ENCODE data around the gene CCDC63. TPM values are rescaled to one million over a fixed set of nuclear protein-coding genes. Genes with fewer than 3 reads are reported as not detected.

The CCDC63 gene
- total RNA-seq, 1 donor = not detected

GRCh38 chr12:110888256-110888991 is 41.6 kb downstream of the CCDC63 start:
- Histone ChIP-seq H3K79me2 (ENCODE audit: insufficient read depth, low read length) (no peaks in the 10 kb centered on the region), H3K4me3 (ENCODE audit: insufficient read depth, low read length) (no peak overlapping the region), H3K4me1 (ENCODE audit: insufficient read depth, low read length) (no peaks in the 10 kb centered on the region), H3K27ac (ENCODE audit: low read depth, low read length) (no peak overlapping the region), H4K20me1 (ENCODE audit: insufficient read depth, low read length) (no peaks in the 10 kb centered on the region), H2AFZ (ENCODE audit: low read length) (no peak overlapping the region), H3K36me3 (ENCODE audit: insufficient read depth, low read length) (no peaks in the 10 kb centered on the region), H3K27me3 (ENCODE audit: insufficient read depth, low read length) (peaks cover 5% of the 10 kb centered on the region), H3K9me3 (ENCODE audit: low read depth, low read length) (no peaks in the 10 kb centered on the region), H3K4me2 (ENCODE audit: insufficient read depth, low read length) (peak overlapping the region; percentile 85)
- no peak for TF ChIP-seq CTCF (IDR thresholded peaks at IDR 0.05; ENCODE audit: extremely low read depth, low read depth, low read length)
- DNase-seq (ENCODE audit: insufficient read length, low spot score, missing footprints) = no peak

DNA sequence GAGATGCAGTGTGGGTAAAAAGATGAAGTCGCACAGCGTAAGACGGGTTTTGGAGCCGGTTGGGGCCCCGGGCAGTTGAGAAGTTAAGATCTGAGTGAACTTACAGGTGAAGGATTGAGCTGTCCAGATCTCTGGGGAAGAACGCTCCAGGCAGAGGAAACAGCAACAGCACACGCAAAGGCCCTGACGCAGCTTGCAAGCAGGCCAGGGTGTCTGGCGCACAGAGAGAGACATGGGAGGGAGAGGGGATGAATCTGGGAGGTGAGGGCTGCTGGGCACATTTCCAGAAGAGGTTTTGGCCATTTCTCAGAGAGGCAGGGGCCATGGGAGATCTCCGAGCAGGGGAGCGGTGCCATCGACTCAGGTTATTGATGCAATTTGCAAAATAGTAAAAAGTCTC is 42.6 kb downstream of the CCDC63 start:
- no peaks in the 10 kb centered on the region for H4K20me1 ChIP-seq (ENCODE audit: insufficient read depth, low read length)
- H3K4me2 ChIP-seq (ENCODE audit: insufficient read depth, low read length) = no peak overlapping the region

DNA sequence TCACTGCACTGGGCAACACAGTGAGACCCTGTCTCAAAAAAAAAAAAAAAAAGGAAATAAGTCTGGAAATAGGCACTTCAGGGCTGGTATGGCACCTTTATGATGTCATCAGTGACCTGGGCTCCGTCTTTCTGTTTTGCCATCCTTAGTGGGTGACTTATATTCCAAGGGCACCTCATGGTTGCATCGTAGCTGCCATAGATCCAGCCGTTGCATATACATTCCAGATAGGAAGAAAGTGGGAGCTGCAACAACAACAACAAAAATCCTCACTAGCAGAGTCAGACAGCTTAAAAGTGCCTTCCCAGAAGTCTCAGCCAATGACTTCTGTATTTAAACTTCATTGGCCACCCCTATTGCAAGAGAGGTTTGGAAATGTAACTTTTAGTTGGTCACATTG is 47.2 kb downstream of the CCDC63 start:
- no peaks in the 10 kb centered on the region for H3K9me3 ChIP-seq (ENCODE audit: low read depth, low read length)
- H3K4me3 ChIP-seq (ENCODE audit: insufficient read depth, low read length) = no peak overlapping the region
- H3K36me3 ChIP-seq (ENCODE audit: insufficient read depth, low read length) = no peaks in the 10 kb centered on the region
- H4K20me1 ChIP-seq (ENCODE audit: insufficient read depth, low read length) = no peaks in the 10 kb centered on the region
- H3K27me3 ChIP-seq (ENCODE audit: insufficient read depth, low read length) = peaks cover 6% of the 10 kb centered on the region
- TF ChIP-seq CTCF (IDR thresholded peaks at IDR 0.05; ENCODE audit: extremely low read depth, low read depth, low read length) = no peak
- DNase-seq (ENCODE audit: insufficient read length, low spot score, missing footprints) = no peak
- H3K27ac ChIP-seq (ENCODE audit: low read depth, low read length) = no peak overlapping the region
- no peaks in the 10 kb centered on the region for H3K4me1 ChIP-seq (ENCODE audit: insufficient read depth, low read length)
- H2AFZ ChIP-seq (ENCODE audit: low read length) = no peak overlapping the region
- no peaks in the 10 kb centered on the region for H3K79me2 ChIP-seq (ENCODE audit: insufficient read depth, low read length)
- no peak overlapping the region for H3K4me2 ChIP-seq (ENCODE audit: insufficient read depth, low read length)

More for the DNA sequence above, 42.6 kb downstream of the CCDC63 start:
- H3K9me3 ChIP-seq (ENCODE audit: low read depth, low read length) = no peaks in the 10 kb centered on the region
- H3K36me3 ChIP-seq (ENCODE audit: insufficient read depth, low read length) = no peaks in the 10 kb centered on the region
- H3K27ac ChIP-seq (ENCODE audit: low read depth, low read length) = no peak overlapping the region
- H3K4me3 ChIP-seq (ENCODE audit: insufficient read depth, low read length) = no peak overlapping the region
- no peaks in the 10 kb centered on the region for H3K79me2 ChIP-seq (ENCODE audit: insufficient read depth, low read length)
- TF ChIP-seq CTCF (IDR thresholded peaks at IDR 0.05; ENCODE audit: extremely low read depth, low read depth, low read length) = no peak
- DNase-seq (ENCODE audit: insufficient read length, low spot score, missing footprints) = no peak
- H3K4me1 ChIP-seq (ENCODE audit: insufficient read depth, low read length) = no peaks in the 10 kb centered on the region
- no peak overlapping the region for H2AFZ ChIP-seq (ENCODE audit: low read length)
- H3K27me3 ChIP-seq (ENCODE audit: insufficient read depth, low read length) = peaks cover 7% of the 10 kb centered on the region

- Histone ChIP-seq H3K27me3 (ENCODE audit: insufficient read depth, low read length) (peaks cover 3% of the 10 kb centered on the region), H3K79me2 (ENCODE audit: insufficient read depth, low read length) (no peaks in the 10 kb centered on the region), H4K20me1 (ENCODE audit: insufficient read depth, low read length) (no peaks in the 10 kb centered on the region), H2AFZ (ENCODE audit: low read length) (no peak overlapping the region), H3K4me1 (ENCODE audit: insufficient read depth, low read length) (no peaks in the 10 kb centered on the region), H3K4me2 (ENCODE audit: insufficient read depth, low read length) (no peak overlapping the region), H3K4me3 (ENCODE audit: insufficient read depth, low read length) (no peak overlapping the region), H3K27ac (ENCODE audit: low read depth, low read length) (no peak overlapping the region), H3K9me3 (ENCODE audit: low read depth, low read length) (no peaks in the 10 kb centered on the region), H3K36me3 (ENCODE audit: insufficient read depth, low read length) (no peaks in the 10 kb centered on the region)
- no peak for DNase-seq (ENCODE audit: insufficient read length, low spot score, missing footprints)
- no peak for TF ChIP-seq CTCF (IDR thresholded peaks at IDR 0.05; ENCODE audit: extremely low read depth, low read depth, low read length)
These were observed 49.8 kb downstream of the CCDC63 start for GRCh38 chr12:110896559-110896958.
